Measurements from ENCODE around the gene TIMM10B. TPM values are rescaled to one million over a fixed set of nuclear protein-coding genes. Genes with fewer than 3 reads are reported as not detected.

Gene TIMM10B
- total and polyA plus RNA-seq, 2 of the 13 experiments (the other 11 are each of a cell fraction or from before 2014, with no cell fraction given) = 34.9 to 39.5 TPM

DNA sequence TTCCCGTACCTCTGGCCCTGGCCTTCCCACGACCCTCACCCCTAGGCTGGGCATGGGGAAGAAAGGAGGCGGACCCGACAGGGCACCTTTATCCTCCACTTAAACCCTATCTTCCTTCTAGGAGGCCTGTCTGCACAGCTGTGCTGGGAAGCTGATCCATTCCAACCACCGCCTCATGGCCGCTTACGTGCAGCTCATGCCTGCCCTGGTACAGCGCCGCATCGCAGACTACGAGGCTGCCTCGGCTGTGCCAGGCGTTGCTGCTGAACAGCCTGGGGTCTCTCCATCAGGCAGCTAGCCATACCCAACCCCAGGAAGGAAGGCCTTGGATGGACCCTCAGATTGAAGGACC, 599 bp downstream of the TIMM10B start:
- ChIA-PET CTCF (ENCODE audit: low intra/inter-chr PET ratio, low total read pairs) (no interaction called here), POLR2A (interaction anchor here (0.8 to 2.1 kb wide), 13 partner anchors 8 to 201 kb away, joined by 3 to 13 read pairs (median 8); partner anchors contain the start of genes HPX, ILK, MRPL17 and RRP8)
- 0 out of 2 replicates have a peak, but pooled peaks have one; percentile 28 for TF ChIP-seq ZNF343 (CRISPR knock-in tag; IDR thresholded peaks at IDR 0.05)
- TF ChIP-seq MEF2D (CRISPR knock-in tag; IDR thresholded peaks at IDR 0.05) = 0 out of 2 replicates have a peak, but pooled peaks have one; percentile 11
- TF ChIP-seq HIVEP1 (CRISPR knock-in tag; IDR thresholded peaks at IDR 0.05) = no peak
- 0 out of 2 replicates have a peak, but pooled peaks have one; percentile 11 for TF ChIP-seq ZNF430 (CRISPR knock-in tag; IDR thresholded peaks at IDR 0.05)
- TF ChIP-seq, protein P1, sequence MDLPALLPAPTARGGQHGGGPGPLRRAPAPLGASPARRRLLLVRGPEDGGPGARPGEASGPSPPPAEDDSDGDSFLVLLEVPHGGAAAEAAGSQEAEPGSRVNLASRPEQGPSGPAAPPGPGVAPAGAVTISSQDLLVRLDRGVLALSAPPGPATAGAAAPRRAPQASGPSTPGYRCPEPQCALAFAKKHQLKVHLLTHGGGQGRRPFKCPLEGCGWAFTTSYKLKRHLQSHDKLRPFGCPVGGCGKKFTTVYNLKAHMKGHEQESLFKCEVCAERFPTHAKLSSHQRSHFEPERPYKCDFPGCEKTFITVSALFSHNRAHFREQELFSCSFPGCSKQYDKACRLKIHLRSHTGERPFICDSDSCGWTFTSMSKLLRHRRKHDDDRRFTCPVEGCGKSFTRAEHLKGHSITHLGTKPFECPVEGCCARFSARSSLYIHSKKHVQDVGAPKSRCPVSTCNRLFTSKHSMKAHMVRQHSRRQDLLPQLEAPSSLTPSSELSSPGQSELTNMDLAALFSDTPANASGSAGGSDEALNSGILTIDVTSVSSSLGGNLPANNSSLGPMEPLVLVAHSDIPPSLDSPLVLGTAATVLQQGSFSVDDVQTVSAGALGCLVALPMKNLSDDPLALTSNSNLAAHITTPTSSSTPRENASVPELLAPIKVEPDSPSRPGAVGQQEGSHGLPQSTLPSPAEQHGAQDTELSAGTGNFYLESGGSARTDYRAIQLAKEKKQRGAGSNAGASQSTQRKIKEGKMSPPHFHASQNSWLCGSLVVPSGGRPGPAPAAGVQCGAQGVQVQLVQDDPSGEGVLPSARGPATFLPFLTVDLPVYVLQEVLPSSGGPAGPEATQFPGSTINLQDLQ (CRISPR knock-in tag; IDR thresholded peaks at IDR 0.05) = no peak
- TF ChIP-seq AKAP8 (CRISPR knock-in tag; IDR thresholded peaks at IDR 0.05) = 0 out of 2 replicates have a peak, but pooled peaks have one; percentile 6
- 0 out of 2 replicates have a peak, but pooled peaks have one; percentile 11 for TF ChIP-seq CHCHD3 (CRISPR knock-in tag; IDR thresholded peaks at IDR 0.05)
- TF ChIP-seq CBX5 (CRISPR knock-in tag; IDR thresholded peaks at IDR 0.05; ENCODE audit: borderline replicate concordance) = 0 out of 2 replicates have a peak, but pooled peaks have one; percentile 4
- 0 out of 2 replicates have a peak, but pooled peaks have one; percentile 32 for TF ChIP-seq ZNF160 (CRISPR knock-in tag; IDR thresholded peaks at IDR 0.05)
- 0 out of 2 replicates have a peak, but pooled peaks have one; percentile 6 for TF ChIP-seq HOXA9 (CRISPR knock-in tag; IDR thresholded peaks at IDR 0.05; ENCODE audit: borderline replicate concordance)
- TF ChIP-seq CC2D1A (CRISPR knock-in tag; IDR thresholded peaks at IDR 0.05) = no peak
- TF ChIP-seq, protein P2, sequence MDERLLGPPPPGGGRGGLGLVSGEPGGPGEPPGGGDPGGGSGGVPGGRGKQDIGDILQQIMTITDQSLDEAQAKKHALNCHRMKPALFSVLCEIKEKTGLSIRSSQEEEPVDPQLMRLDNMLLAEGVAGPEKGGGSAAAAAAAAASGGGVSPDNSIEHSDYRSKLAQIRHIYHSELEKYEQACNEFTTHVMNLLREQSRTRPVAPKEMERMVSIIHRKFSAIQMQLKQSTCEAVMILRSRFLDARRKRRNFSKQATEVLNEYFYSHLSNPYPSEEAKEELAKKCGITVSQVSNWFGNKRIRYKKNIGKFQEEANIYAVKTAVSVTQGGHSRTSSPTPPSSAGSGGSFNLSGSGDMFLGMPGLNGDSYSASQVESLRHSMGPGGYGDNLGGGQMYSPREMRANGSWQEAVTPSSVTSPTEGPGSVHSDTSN (CRISPR knock-in tag; IDR thresholded peaks at IDR 0.05) = 0 out of 2 replicates have a peak, but pooled peaks have one; percentile 14
- no peak for TF ChIP-seq ZNF792 (CRISPR knock-in tag; IDR thresholded peaks at IDR 0.05)
- TF ChIP-seq, protein P3, sequence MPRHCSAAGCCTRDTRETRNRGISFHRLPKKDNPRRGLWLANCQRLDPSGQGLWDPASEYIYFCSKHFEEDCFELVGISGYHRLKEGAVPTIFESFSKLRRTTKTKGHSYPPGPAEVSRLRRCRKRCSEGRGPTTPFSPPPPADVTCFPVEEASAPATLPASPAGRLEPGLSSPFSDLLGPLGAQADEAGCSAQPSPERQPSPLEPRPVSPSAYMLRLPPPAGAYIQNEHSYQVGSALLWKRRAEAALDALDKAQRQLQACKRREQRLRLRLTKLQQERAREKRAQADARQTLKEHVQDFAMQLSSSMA (CRISPR knock-in tag; IDR thresholded peaks at IDR 0.05) = peak; percentile 62; the same call in 1 of the 2 replicates
- TF ChIP-seq NR1H2 (CRISPR knock-in tag; IDR thresholded peaks at IDR 0.05; ENCODE audit: borderline replicate concordance, low read depth) = 0 out of 2 replicates have a peak, but pooled peaks have one; percentile 3
- TF ChIP-seq, protein P4, sequence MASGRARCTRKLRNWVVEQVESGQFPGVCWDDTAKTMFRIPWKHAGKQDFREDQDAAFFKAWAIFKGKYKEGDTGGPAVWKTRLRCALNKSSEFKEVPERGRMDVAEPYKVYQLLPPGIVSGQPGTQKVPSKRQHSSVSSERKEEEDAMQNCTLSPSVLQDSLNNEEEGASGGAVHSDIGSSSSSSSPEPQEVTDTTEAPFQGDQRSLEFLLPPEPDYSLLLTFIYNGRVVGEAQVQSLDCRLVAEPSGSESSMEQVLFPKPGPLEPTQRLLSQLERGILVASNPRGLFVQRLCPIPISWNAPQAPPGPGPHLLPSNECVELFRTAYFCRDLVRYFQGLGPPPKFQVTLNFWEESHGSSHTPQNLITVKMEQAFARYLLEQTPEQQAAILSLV (CRISPR knock-in tag; IDR thresholded peaks at IDR 0.05; ENCODE audit: borderline replicate concordance) = no peak
- 0 out of 2 replicates have a peak, but pooled peaks have one; percentile 6 for TF ChIP-seq ZNF547 (CRISPR knock-in tag; IDR thresholded peaks at IDR 0.05)
- TF ChIP-seq AGO2 (optimal IDR thresholded peaks at IDR 0.05; ENCODE audit: low read depth, low read length) = peak; percentile 43
- peak; percentile 25; the same call in 1 of the 2 replicates for TF ChIP-seq ZFP90 (CRISPR knock-in tag; IDR thresholded peaks at IDR 0.05; ENCODE audit: borderline replicate concordance)
- no TSS peak for BruUV-seq (replicated peaks)
- intact Hi-C loops (cut with micrococcal nuclease; ENCODE audit: unreplicated experiment) (loop anchor here (2.0 to 10.0 kb wide), 5 partner anchors 23 to 247 kb away; partner anchors contain the start of genes CNGA4, FHIP1B, MRPL17 and TAF10), in situ Hi-C loops (cut with HindIII; ENCODE audit: extremely low pct_ligation_motif_present, low pct_unique_long_range_greater_than_20kb) (loop anchor here (10.0 kb wide), 1 partner anchor 123 kb away; the partner anchor contains the start of genes ILK and RRP8)
- WGBS (ENCODE audit: low lambda C conversion rate) = 0% methylated on average over 2 of the region's 13 CpGs
- H3K36me3 ChIP-seq (replicated peaks in 1 of 2; ENCODE audit: control insufficient read depth in 1 of 2, insufficient read depth in 2 of 2, low read length in 2 of 2) = peaks cover 10 to 48% of the 10 kb centered on the region in 2 experiments
- H3K79me2 ChIP-seq (ENCODE audit: insufficient read depth, low read length) = peaks cover 39% of the 10 kb centered on the region
- DNase-seq (ENCODE audit: low spot score) (no peak), FAIRE-seq (no peak), ATAC-seq (peak; percentile 58)
- H3K4me3 ChIP-seq (replicated peaks in 1 of 3; ENCODE audit: insufficient read depth in 1 of 3, low read depth in 2 of 3, low read length in 3 of 3) = peak overlapping the region; percentile 75 to 92 (median 86)
- peak overlapping the region; percentile 95 for H3K27ac ChIP-seq (ENCODE audit: extremely low read length, insufficient read depth, low read length)
- H3K9me3 ChIP-seq (ENCODE audit: low read length) = no peaks in the 10 kb centered on the region
- H3K4me1 ChIP-seq (ENCODE audit: insufficient read depth, low read length) = peaks cover 60% of the 10 kb centered on the region
- no peak overlapping the region for H2AFZ ChIP-seq (ENCODE audit: low read length)
- H3K4me2 ChIP-seq (ENCODE audit: low read depth, low read length) = peak overlapping the region; percentile 99
- H4K20me1 ChIP-seq (ENCODE audit: insufficient read depth, low read length) = no peaks in the 10 kb centered on the region; the same call in 1 of the 2 replicates
- H3K27me3 ChIP-seq (ENCODE audit: control insufficient read depth in 1 of 2, insufficient read depth in 2 of 2, low read length in 2 of 2) = no peaks in the 10 kb centered on the region; a peak in 1 of 5 replicates
- peak overlapping the region; percentile 95 for H3K9ac ChIP-seq (ENCODE audit: insufficient read depth, low read depth, low read length)
